Keratinocyte (primary cell): ENCODE results near the gene SMYD3. TPM values are rescaled to one million over a fixed set of nuclear protein-coding genes. Genes with fewer than 3 reads are reported as not detected.
A peak's percentile ranks its signal among the peaks of the same experiment; 100 is the strongest.

ENCODE experiments used
- DNase-seq: peaks from one replicate; pipeline ENCODE4 v3.0.0-alpha.2; 2011; ENCODE audit warnings: low read depth, missing footprints, low spot score
- FAIRE-seq: peaks from 2 replicates; lab custom pipeline; 2011; peaks lifted over from hg19 to GRCh38; lab: Jason Lieb, UNC
- H2AFZ ChIP-seq: 2 replicates; pipeline ENCODE4 v1.6.0; 2012; ENCODE audit warnings: low read length, control low read depth, inconsistent platforms; ENCODE audit not compliant: control insufficient read depth
- H3K27ac ChIP-seq: 2 replicates; pipeline ENCODE4 v1.5.1; 2011; ENCODE audit warnings: low read length; ENCODE audit not compliant: control insufficient read depth, insufficient read depth
- H3K27me3 ChIP-seq: 3 replicates; pipeline ENCODE4 v1.6.0; 2011; ENCODE audit warnings: low read length; ENCODE audit not compliant: control insufficient read depth, insufficient read depth; ENCODE audit errors: extremely low read depth
- H3K36me3 ChIP-seq, 2 experiments: 2 replicates in 1 of 2; 3 replicates in 1 of 2; pipeline ENCODE4 v1.5.1; 2011; ENCODE audit warnings: low read length in 2 of 2, mild to moderate bottlenecking in 1 of 2; ENCODE audit not compliant: control insufficient read depth in 2 of 2, insufficient read depth in 2 of 2; ENCODE audit errors: extremely low read depth in 1 of 2
- H3K4me1 ChIP-seq: 3 replicates; pipeline ENCODE4 v1.5.1; 2011; ENCODE audit warnings: low read length; ENCODE audit not compliant: control insufficient read depth, insufficient read depth; ENCODE audit errors: extremely low read depth
- H3K4me2 ChIP-seq: 3 replicates; pipeline ENCODE4 v1.6.0; 2011; ENCODE audit warnings: low read depth, low read length; ENCODE audit not compliant: control insufficient read depth, insufficient read depth; ENCODE audit errors: extremely low read depth
- H3K4me3 ChIP-seq, 3 experiments: fragments of 200-600 bp in 1 of 3; sonication (generic) in 1 of 3; 2 replicates in 2 of 3; 3 replicates in 1 of 3; pipeline ENCODE4 v1.5.1; 2011 to 2016; ENCODE audit warnings: low read length in 3 of 3, mild to moderate bottlenecking in 3 of 3, control low read depth in 2 of 3, inconsistent platforms in 1 of 3, low read depth in 1 of 3, mixed read lengths in 1 of 3, mixed run types in 1 of 3, moderate library complexity in 1 of 3; ENCODE audit not compliant: control insufficient read depth in 2 of 3, insufficient read depth in 2 of 3; ENCODE audit errors: extremely low read depth in 1 of 3
- H3K79me2 ChIP-seq: 2 replicates; pipeline ENCODE4 v1.6.0; 2012; ENCODE audit warnings: low read length; ENCODE audit not compliant: control insufficient read depth, insufficient read depth
- H3K9ac ChIP-seq: 3 replicates; pipeline ENCODE4 v1.6.0; 2011; ENCODE audit warnings: low read length; ENCODE audit not compliant: control insufficient read depth, insufficient read depth; ENCODE audit errors: extremely low read depth
- H3K9me1 ChIP-seq: 3 replicates; pipeline ENCODE4 v1.6.0; 2011; ENCODE audit warnings: low read length; ENCODE audit not compliant: control insufficient read depth, insufficient read depth; ENCODE audit errors: extremely low read depth
- H3K9me3 ChIP-seq: 2 replicates; pipeline ENCODE4 v1.5.1; 2012; ENCODE audit warnings: low read depth, low read length; ENCODE audit not compliant: control insufficient read depth
- H4K20me1 ChIP-seq: 3 replicates; pipeline ENCODE4 v1.6.0; 2011; ENCODE audit warnings: low read length; ENCODE audit not compliant: control insufficient read depth, insufficient read depth; ENCODE audit errors: extremely low read depth
- CTCF ChIP-seq, 3 experiments: IDR thresholded peaks in 1 of 3; conservative IDR thresholded peaks in 1 of 3; optimal IDR thresholded peaks in 1 of 3; 2 replicates in 2 of 3; 3 replicates in 1 of 3; pipeline versions ENCODE3 to v1.5.1; 2011; ENCODE audit warnings: low read length in 3 of 3, mild to moderate bottlenecking in 3 of 3, moderate library complexity in 2 of 3, control low read depth in 1 of 3, inconsistent platforms in 1 of 3; ENCODE audit not compliant: insufficient read depth in 2 of 3; ENCODE audit errors: extremely low read depth in 1 of 3
- EZH2 ChIP-seq: IDR thresholded peaks from one replicate; pipeline ENCODE4 v1.6.1; 2012; ENCODE audit warnings: inconsistent platforms, mild to moderate bottlenecking, low read length, moderate library complexity
- dilution Hi-C: fragments of 300-500 bp; cut with MboI; formaldehyde crosslinking; loops from one replicate; pipeline ENCODE4 v1.7.0; 2020; ENCODE audit warnings: low sequenced_read_pairs; ENCODE audit not compliant: extremely low pct_ligation_motif_present
- polyA plus RNA-seq, 5 experiments: library from polyadenylated mRNA; depleted of rRNA in 3 of 5; stranded (reverse) in 3 of 5; stranded (forward) in 1 of 5; unstranded in 1 of 5; fragments of >200 nt; gene quantifications; 1 replicate in 1 of 5; 2 replicates in 3 of 5; 3 replicates in 1 of 5; pipeline versions ENCODE4 v1.2.1 to v1.2.3, GENCODE V29; 2011 to 2012; ENCODE audit warnings: missing spikeins in 2 of 5, low read depth in 1 of 5, low replicate concordance in 1 of 5

Gene SMYD3
- polyA plus RNA-seq, 1 donor (not counting 4 experiments of a cell fraction or from before 2014, with no cell fraction given) = 31.0 TPM

DNA sequence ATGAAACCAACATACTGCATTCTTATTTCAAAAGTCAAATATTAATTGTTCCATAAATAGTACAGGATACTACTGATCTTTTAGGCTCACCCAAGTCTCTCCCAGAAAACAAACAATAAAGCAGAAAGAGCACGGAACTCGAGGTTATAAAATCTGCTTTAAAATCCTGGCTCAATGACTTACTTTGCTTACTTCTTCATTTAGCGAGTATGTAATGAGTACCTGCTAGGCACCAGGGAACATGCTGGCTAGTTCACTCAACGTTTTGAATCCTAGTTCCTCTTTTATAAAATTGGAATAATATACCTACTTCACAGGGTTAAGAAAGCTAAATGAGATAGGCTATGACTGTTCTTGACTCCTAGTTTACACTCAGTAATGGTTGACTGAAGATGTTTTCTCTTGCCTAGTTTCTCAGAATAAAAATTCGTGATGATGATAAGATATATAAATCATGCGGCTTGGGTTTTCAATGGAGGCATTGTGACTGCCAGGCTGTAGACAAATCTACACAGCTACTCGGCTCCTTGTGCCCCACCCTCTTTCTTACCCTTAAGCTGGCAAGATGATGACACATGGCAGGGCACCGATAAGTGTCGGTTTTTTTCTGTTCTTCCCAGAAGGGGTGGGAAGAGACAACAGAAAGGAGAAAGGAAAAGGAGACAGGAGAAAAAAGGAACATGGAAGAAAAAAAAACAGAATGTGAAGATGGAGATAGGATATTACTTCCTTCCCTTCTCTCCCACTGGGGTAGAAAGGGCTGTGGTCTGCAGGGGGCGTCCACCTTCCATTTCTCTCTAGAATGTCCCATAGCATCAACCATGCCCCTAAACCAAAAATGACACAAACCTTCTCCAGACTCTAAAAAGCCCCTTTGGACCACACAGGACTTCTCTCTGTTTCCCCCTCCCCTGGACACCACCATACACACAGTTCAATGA lies 507.1 kb downstream of the SMYD3 start:
- Histone ChIP-seq H3K4me3 (no peak overlapping the region), H4K20me1 (no peaks in the 10 kb centered on the region), H3K27ac (no peak overlapping the region), H3K27me3 (no peaks in the 10 kb centered on the region), H3K9me1 (no peaks in the 10 kb centered on the region), H2AFZ (no peak overlapping the region), H3K9me3 (no peaks in the 10 kb centered on the region), H3K9ac (no peak overlapping the region), H3K36me3 (no peaks in the 10 kb centered on the region), H3K4me1 (peaks cover 21% of the 10 kb centered on the region), H3K79me2 (no peaks in the 10 kb centered on the region), H3K4me2 (no peak overlapping the region)
- no peak for DNase-seq
- TF ChIP-seq CTCF (optimal IDR thresholded peaks at IDR 0.05 in 1 of 3, IDR thresholded peaks at IDR 0.05 in 1 of 3, conservative IDR thresholded peaks at IDR 0.05 in 1 of 3; ENCODE audit: extremely low read depth in 1 of 3, insufficient read depth in 2 of 3, low read length in 3 of 3) (no peak), EZH2 (no peak)
- FAIRE-seq = no peak
- dilution Hi-C loops = no loop called here

GRCh38 chr1:245997471-245998258 lies 509.4 kb downstream of the SMYD3 start:
- dilution Hi-C loops = no loop called here
- peak overlapping the region; percentile 49 for H2AFZ ChIP-seq
- H3K9me3 ChIP-seq = no peaks in the 10 kb centered on the region
- H3K27ac ChIP-seq = no peak overlapping the region
- TF ChIP-seq EZH2 (no peak), CTCF (optimal IDR thresholded peaks at IDR 0.05 in 1 of 3, IDR thresholded peaks at IDR 0.05 in 1 of 3, conservative IDR thresholded peaks at IDR 0.05 in 1 of 3; ENCODE audit: extremely low read depth in 1 of 3, insufficient read depth in 2 of 3, low read length in 3 of 3) (no peak)
- H3K4me2 ChIP-seq = peak overlapping the region; percentile 31
- H3K9me1 ChIP-seq = no peaks in the 10 kb centered on the region
- H3K4me1 ChIP-seq = peaks cover 15% of the 10 kb centered on the region
- no peaks in the 10 kb centered on the region for H3K27me3 ChIP-seq
- H3K9ac ChIP-seq = no peak overlapping the region
- H3K36me3 ChIP-seq = no peaks in the 10 kb centered on the region
- H4K20me1 ChIP-seq = no peaks in the 10 kb centered on the region
- H3K4me3 ChIP-seq = no peak overlapping the region
- peak; percentile 96 for FAIRE-seq
- H3K79me2 ChIP-seq = no peaks in the 10 kb centered on the region
- no peak for DNase-seq
